ENCODE measurements around the gene CCDC179.

Gene CCDC179

GRCh38 chr11:22807855-22808570 lies 52.3 kb downstream of the CCDC179 start:
- DNase-seq = no peak

GRCh38 chr11:22807391-22807790 lies 52.9 kb downstream of the CCDC179 start:
- no peak for DNase-seq

GRCh38 chr11:22802861-22803260 lies 57.4 kb downstream of the CCDC179 start:
- DNase-seq = no peak

GRCh38 chr11:22800482-22800881 lies 59.8 kb downstream of the CCDC179 start:
- DNase-seq = no peak

- no peak for DNase-seq
Observed at GRCh38 chr11:22798901-22799300, 61.4 kb downstream of the CCDC179 start.

- DNase-seq = no peak
Observed at GRCh38 chr11:22797047-22797446, 63.2 kb downstream of the CCDC179 start.

Measured in activated T-cell treated with anti-CD3 and anti-CD28 coated beads for 4 hours (primary cell).